ENCODE data around the gene TGM3.

The TGM3 gene

GRCh38 chr20:2311329-2311728, 15.5 kb downstream of the TGM3 start:
- no peak for DNase-seq

GRCh38 chr20:2312876-2313275, 17.1 kb downstream of the TGM3 start:
- DNase-seq: no peak

GRCh38 chr20:2313316-2313715, 17.5 kb downstream of the TGM3 start:
- DNase-seq: no peak

- DNase-seq: no peak
These were observed 19.1 kb downstream of the TGM3 start for GRCh38 chr20:2314759-2315439.

- no peak for DNase-seq
These were observed 19.6 kb downstream of the TGM3 start for GRCh38 chr20:2315440-2315778.

GRCh38 chr20:2316847-2317495, 21.2 kb downstream of the TGM3 start:
- no peak for DNase-seq

- no peak for DNase-seq
These were observed 25.2 kb downstream of the TGM3 start for GRCh38 chr20:2320813-2321658.

- no peak for DNase-seq
These were observed 27.2 kb downstream of the TGM3 start for GRCh38 chr20:2323051-2323450.

GRCh38 chr20:2326046-2326445, 30.2 kb downstream of the TGM3 start:
- no peak for DNase-seq

GRCh38 chr20:2327620-2328555, 32.1 kb downstream of the TGM3 start:
- no peak for DNase-seq

GRCh38 chr20:2329286-2329685, 33.5 kb downstream of the TGM3 start:
- no peak for DNase-seq

- peak; percentile 70 for DNase-seq
These were observed 34.4 kb downstream of the TGM3 start for GRCh38 chr20:2330090-2330695.

- no peak for DNase-seq
These were observed 35.3 kb downstream of the TGM3 start for GRCh38 chr20:2331106-2331505.

GRCh38 chr20:2331901-2332565, 36.2 kb downstream of the TGM3 start:
- no peak for DNase-seq

- DNase-seq: no peak
These were observed 36.9 kb downstream of the TGM3 start for GRCh38 chr20:2332711-2333110.

- no peak for DNase-seq
These were observed 38.0 kb downstream of the TGM3 start for GRCh38 chr20:2333821-2334220.

GRCh38 chr20:2335096-2335870, 39.5 kb downstream of the TGM3 start:
- DNase-seq: no peak

- DNase-seq: no peak
These were observed 40.7 kb downstream of the TGM3 start for GRCh38 chr20:2336471-2336870.

- no peak for DNase-seq
These were observed 41.3 kb downstream of the TGM3 start for GRCh38 chr20:2337142-2337541.

- DNase-seq: no peak
These were observed 42.7 kb downstream of the TGM3 start for GRCh38 chr20:2338411-2339066.

GRCh38 chr20:2340136-2340535, 44.3 kb downstream of the TGM3 start:
- DNase-seq: no peak
